PC-9 (cell line): ENCODE measurements around the gene TMEM116. TPM values are rescaled to one million over a fixed set of nuclear protein-coding genes. Genes with fewer than 3 reads are reported as not detected.
"Not testable (repeated sequence)": the region's sequence is repeated elsewhere in the genome, so short reads cannot be mapped to it uniquely, and the experiment has no call there.

Experiments
- BruUV-seq: library from RNA; stranded (reverse); fragments of 400-500 nt; replicated peaks from 2 replicates; lab custom pipeline; 2021; lab: Mats Ljungman, UMichigan
- CTCF ChIA-PET: fragments of 300-600 bp; sonication (Branson Sonifier 250); formaldehyde crosslinking; loops from one replicate; lab custom pipeline; 2022; ENCODE audit warnings: antibody characterized with exemption; lab: Charles Lee
- POLR2A ChIA-PET: fragments of 300-600 bp; sonication (Branson Sonifier 250); formaldehyde crosslinking; loops from one replicate; lab custom pipeline; 2022; ENCODE audit warnings: antibody characterized with exemption; ENCODE audit not compliant: unreplicated experiment; lab: Charles Lee
- DNase-seq, 2 experiments: peaks; one replicate each; pipeline versions ENCODE4 v3.0.0 to v3.0.0-alpha.2; 2015 to 2022; ENCODE audit warnings: mixed read lengths in 1 of 2
- H2AFZ ChIP-seq: fragments of 200-600 bp; sonication (generic); 2 replicates; pipeline ENCODE4 v1.8.1; 2017; ENCODE audit warnings: antibody characterized with exemption
- H3F3A ChIP-seq: fragments of 200-600 bp; sonication (generic); 2 replicates; pipeline ENCODE4 v1.8.1; 2017; ENCODE audit warnings: antibody characterized with exemption, mild to moderate bottlenecking, low read depth; ENCODE audit not compliant: insufficient read depth
- H3K27ac ChIP-seq: fragments of 200-600 bp; sonication (generic); 2 replicates; pipeline ENCODE4 v1.6.1; 2016; ENCODE audit warnings: mixed run types
- H3K27me3 ChIP-seq: fragments of 200-600 bp; sonication (generic); 2 replicates; pipeline ENCODE4 v1.6.1; 2016; ENCODE audit warnings: low read depth, mixed run types; ENCODE audit not compliant: insufficient read depth
- H3K36me3 ChIP-seq: fragments of 200-600 bp; sonication (generic); 2 replicates; pipeline ENCODE4 v1.6.1; 2016; ENCODE audit warnings: low read depth, mixed run types
- H3K4me1 ChIP-seq: fragments of 200-600 bp; sonication (generic); replicated peaks from 2 replicates; pipeline ENCODE4 v1.6.1; 2016; ENCODE audit warnings: mixed run types; ENCODE audit not compliant: insufficient read depth
- H3K4me2 ChIP-seq: fragments of 200-600 bp; sonication (generic); 2 replicates; pipeline ENCODE4 v1.6.1; 2017; ENCODE audit warnings: mixed run types
- H3K4me3 ChIP-seq: fragments of 200-600 bp; sonication (generic); 2 replicates; pipeline ENCODE4 v1.6.1; 2016; ENCODE audit warnings: mixed run types
- H3K79me2 ChIP-seq: fragments of 200-600 bp; sonication (generic); 2 replicates; pipeline ENCODE4 v1.6.1; 2017; ENCODE audit warnings: low read depth, mixed run types
- H3K9me2 ChIP-seq: fragments of 200-600 bp; sonication (generic); 2 replicates; pipeline ENCODE4 v1.8.1; 2017; ENCODE audit warnings: mild to moderate bottlenecking; ENCODE audit not compliant: insufficient read depth
- H3K9me3 ChIP-seq: fragments of 200-600 bp; sonication (generic); 2 replicates; pipeline ENCODE4 v1.8.1; 2016; ENCODE audit warnings: low read depth; ENCODE audit not compliant: insufficient read depth
- H4K20me1 ChIP-seq: fragments of 200-600 bp; sonication (generic); 2 replicates; pipeline ENCODE4 v1.8.1; 2017; ENCODE audit not compliant: insufficient read depth
- EZH2 ChIP-seq: fragments of 200-600 bp; sonication (generic); IDR thresholded peaks from 2 replicates; pipeline ENCODE4 v1.8.0; 2017; ENCODE audit warnings: antibody characterized with exemption, low read depth
- intact Hi-C: fragments of 100-400 bp; cut with micrococcal nuclease; formaldehyde crosslinking; loops from one replicate; pipeline ENCODE4 v1.10.0; 2022; ENCODE audit not compliant: unreplicated experiment
- total RNA-seq: library from RNA; stranded (reverse); gene quantifications from 2 replicates; pipeline ENCODE4 v1.2.3, GENCODE V29; 2021
- TF ChIP-seq, protein P1 (sequence below): fragments of 200-600 bp; sonication (generic); conservative IDR thresholded peaks from 2 replicates; pipeline ENCODE4 v1.6.1; 2017; ENCODE audit warnings: mixed run types, antibody characterized with exemption, mild to moderate bottlenecking, moderate library complexity

Gene TMEM116
- total RNA-seq, 1 experiment from 2014 or later, result 21.9 TPM

DNA sequence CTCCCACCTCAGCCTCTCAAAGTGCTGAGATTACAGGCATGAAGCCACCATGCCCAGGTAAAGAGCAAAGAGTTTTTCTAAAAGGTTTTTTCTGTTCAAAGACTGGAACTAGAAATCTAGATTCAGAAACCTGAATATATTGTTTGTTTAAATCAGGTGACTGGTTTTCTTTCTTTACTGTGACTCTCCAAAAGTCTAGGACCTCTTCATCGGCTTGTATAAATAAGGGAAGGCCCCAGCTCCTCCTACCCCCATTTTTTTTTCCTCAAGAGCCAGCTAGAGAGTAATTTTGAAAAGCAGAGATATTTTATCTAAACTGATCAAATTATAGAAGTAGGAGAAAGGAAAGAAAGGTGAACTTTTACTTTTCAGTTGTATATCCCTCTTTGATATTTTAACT is 48.0 kb downstream of the TMEM116 start:
- no peak overlapping the region for H3K4me3 ChIP-seq
- no peaks in the 10 kb centered on the region for H3K9me3 ChIP-seq
- H3K27me3 ChIP-seq, result no peaks in the 10 kb centered on the region
- intact Hi-C loops, result no loop called here
- H3K79me2 ChIP-seq, result no peaks in the 10 kb centered on the region
- H2AFZ ChIP-seq, result no peak overlapping the region
- H3K9me2 ChIP-seq, result no peaks in the 10 kb centered on the region
- no peak for DNase-seq
- POLR2A ChIA-PET, result no interaction called here
- CTCF ChIA-PET, result no interaction called here
- H3K4me2 ChIP-seq, result no peak overlapping the region
- BruUV-seq, result no TSS peak
- no peaks in the 10 kb centered on the region for H3F3A ChIP-seq
- H3K36me3 ChIP-seq, result no peaks in the 10 kb centered on the region
- no peak overlapping the region for H3K27ac ChIP-seq
- H3K4me1 ChIP-seq, result no peaks in the 10 kb centered on the region
- no peaks in the 10 kb centered on the region for H4K20me1 ChIP-seq
- TF ChIP-seq, protein P1, sequence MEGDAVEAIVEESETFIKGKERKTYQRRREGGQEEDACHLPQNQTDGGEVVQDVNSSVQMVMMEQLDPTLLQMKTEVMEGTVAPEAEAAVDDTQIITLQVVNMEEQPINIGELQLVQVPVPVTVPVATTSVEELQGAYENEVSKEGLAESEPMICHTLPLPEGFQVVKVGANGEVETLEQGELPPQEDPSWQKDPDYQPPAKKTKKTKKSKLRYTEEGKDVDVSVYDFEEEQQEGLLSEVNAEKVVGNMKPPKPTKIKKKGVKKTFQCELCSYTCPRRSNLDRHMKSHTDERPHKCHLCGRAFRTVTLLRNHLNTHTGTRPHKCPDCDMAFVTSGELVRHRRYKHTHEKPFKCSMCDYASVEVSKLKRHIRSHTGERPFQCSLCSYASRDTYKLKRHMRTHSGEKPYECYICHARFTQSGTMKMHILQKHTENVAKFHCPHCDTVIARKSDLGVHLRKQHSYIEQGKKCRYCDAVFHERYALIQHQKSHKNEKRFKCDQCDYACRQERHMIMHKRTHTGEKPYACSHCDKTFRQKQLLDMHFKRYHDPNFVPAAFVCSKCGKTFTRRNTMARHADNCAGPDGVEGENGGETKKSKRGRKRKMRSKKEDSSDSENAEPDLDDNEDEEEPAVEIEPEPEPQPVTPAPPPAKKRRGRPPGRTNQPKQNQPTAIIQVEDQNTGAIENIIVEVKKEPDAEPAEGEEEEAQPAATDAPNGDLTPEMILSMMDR, result no peak
- no peak for TF ChIP-seq EZH2

DNA sequence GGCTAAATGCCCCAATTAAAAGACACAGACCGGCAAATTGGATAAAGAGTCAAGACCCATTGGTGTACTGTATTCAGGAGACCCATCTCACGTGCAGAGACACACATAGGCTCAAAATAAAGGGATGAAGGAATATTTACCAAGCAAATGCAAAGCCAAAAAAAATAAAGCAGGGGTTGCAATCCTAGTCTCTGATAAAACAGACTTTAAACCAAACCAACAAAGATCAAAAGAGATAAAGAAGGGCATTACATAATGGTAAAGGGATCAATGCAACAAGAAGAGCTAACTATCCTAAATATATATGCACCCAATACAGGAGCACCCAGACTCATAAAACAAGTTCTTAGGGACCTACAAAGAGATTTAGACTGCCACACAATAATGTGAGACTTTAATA is 53.4 kb downstream of the TMEM116 start:
- BruUV-seq, H3K36me3 ChIP-seq, H3K4me2 ChIP-seq, H3K4me1 ChIP-seq, H3K27me3 ChIP-seq, H4K20me1 ChIP-seq, intact Hi-C loops, H2AFZ ChIP-seq, H3F3A ChIP-seq, H3K9me2 ChIP-seq, H3K4me3 ChIP-seq, CTCF ChIA-PET, POLR2A ChIA-PET, H3K79me2 ChIP-seq, DNase-seq, H3K27ac ChIP-seq: not testable (repeated sequence)
- peaks cover 11% of the 10 kb centered on the region; the same call in 1 of the 2 replicates for H3K9me3 ChIP-seq

DNA sequence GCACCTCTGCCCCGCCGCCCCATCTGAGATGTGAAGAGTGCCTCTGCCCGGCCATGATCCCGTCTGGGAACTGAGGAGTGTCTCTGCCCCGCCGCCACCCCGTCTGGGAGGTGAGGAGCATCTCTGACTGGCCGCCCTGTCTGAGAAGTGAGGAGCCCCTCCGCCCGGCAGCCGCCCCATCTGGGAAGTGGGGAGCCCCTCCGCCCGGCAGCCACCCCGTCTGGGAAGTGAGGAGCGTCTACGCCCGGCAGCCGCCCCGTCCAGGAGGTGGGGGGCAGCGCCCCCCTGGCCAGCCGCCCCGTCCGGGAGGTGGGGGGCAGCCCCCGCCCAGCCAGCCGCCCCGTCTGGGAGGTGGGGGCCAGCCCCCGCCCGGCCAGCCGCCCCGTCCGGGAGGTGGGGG is 55.7 kb downstream of the TMEM116 start:
- DNase-seq, BruUV-seq, H3K4me1 ChIP-seq, H3K9me2 ChIP-seq, H3K36me3 ChIP-seq, H3K4me2 ChIP-seq, POLR2A ChIA-PET, H3K27ac ChIP-seq, H3K79me2 ChIP-seq, H3F3A ChIP-seq, H2AFZ ChIP-seq, H3K4me3 ChIP-seq, intact Hi-C loops, H4K20me1 ChIP-seq, H3K27me3 ChIP-seq, CTCF ChIA-PET: not testable (repeated sequence)
- peaks cover 11% of the 10 kb centered on the region; the same call in 1 of the 2 replicates for H3K9me3 ChIP-seq

DNA sequence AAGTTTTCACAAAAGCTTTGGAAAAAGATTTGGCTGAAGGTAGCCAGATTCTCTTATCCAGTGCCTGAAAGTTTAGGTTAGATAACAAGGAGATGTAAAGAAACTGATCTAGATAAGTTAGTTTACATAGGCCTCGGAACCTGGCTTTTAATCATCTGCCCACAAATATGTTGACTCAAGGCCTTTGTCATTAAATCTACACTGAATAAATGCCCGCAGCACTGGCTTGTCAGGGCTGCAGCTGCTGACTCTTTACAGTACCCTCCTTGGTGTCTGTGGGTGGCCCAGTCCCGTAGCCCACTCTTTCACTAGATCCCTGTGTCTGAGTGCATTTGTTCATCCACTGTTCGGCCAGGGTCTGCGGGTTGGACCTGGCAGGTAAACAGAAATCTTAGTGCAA is 58.0 kb downstream of the TMEM116 start:
- Histone ChIP-seq H3K9me3 (peaks cover 11% of the 10 kb centered on the region; the same call in 1 of the 2 replicates), H3K36me3 (0 out of 2 replicates have a peak, but pooled peaks cover 5% of the 10 kb centered on the region), H3F3A (no peaks in the 10 kb centered on the region), H3K79me2 (no peaks in the 10 kb centered on the region), H2AFZ (no peak overlapping the region), H3K9me2 (no peaks in the 10 kb centered on the region), H3K27me3 (no peaks in the 10 kb centered on the region), H3K27ac (no peak overlapping the region), H3K4me3 (no peak overlapping the region), H3K4me1 (no peaks in the 10 kb centered on the region), H4K20me1 (no peaks in the 10 kb centered on the region), H3K4me2 (no peak overlapping the region)
- ChIA-PET CTCF (no interaction called here), POLR2A (no interaction called here)
- intact Hi-C loops, result no loop called here
- BruUV-seq, result no TSS peak
- TF ChIP-seq, protein P1, result no peak
- DNase-seq, result no peak
